SU-DHL-6 (cell line): ENCODE measurements around the gene RBFOX2.

Experiments
- EZH2phosphoT487 ChIP-seq: fragments of 200-600 bp; sonication (generic), shearing (Covaris generic); conservative IDR thresholded peaks from 2 replicates; pipeline ENCODE4 v1.6.1; 2018; ENCODE audit warnings: mild to moderate bottlenecking, antibody characterized with exemption, low read length, moderate library complexity, mixed read lengths
- TF ChIP-seq, protein P1 (sequence below): fragments of 200-600 bp; sonication (generic); IDR thresholded peaks from one replicate; pipeline ENCODE4 v1.5.1; 2017; ENCODE audit warnings: antibody characterized with exemption, mild to moderate bottlenecking, low read length, moderate library complexity; ENCODE audit not compliant: insufficient read depth, poor library complexity, severe bottlenecking

- TF ChIP-seq, protein P1, sequence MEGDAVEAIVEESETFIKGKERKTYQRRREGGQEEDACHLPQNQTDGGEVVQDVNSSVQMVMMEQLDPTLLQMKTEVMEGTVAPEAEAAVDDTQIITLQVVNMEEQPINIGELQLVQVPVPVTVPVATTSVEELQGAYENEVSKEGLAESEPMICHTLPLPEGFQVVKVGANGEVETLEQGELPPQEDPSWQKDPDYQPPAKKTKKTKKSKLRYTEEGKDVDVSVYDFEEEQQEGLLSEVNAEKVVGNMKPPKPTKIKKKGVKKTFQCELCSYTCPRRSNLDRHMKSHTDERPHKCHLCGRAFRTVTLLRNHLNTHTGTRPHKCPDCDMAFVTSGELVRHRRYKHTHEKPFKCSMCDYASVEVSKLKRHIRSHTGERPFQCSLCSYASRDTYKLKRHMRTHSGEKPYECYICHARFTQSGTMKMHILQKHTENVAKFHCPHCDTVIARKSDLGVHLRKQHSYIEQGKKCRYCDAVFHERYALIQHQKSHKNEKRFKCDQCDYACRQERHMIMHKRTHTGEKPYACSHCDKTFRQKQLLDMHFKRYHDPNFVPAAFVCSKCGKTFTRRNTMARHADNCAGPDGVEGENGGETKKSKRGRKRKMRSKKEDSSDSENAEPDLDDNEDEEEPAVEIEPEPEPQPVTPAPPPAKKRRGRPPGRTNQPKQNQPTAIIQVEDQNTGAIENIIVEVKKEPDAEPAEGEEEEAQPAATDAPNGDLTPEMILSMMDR = no peak
- TF ChIP-seq EZH2phosphoT487 = no peak
Measured at GRCh38 chr22:35837101-35837727, 191.4 kb downstream of the RBFOX2 start.
